SK-N-SH treated with all-trans-retinoic acid at 6 μM for 48 hours (cell line): ENCODE measurements around the gene PMEL.
"Not testable (repeated sequence)": the region's sequence is repeated elsewhere in the genome, so short reads cannot be mapped to it uniquely, and the experiment has no call there.

Source experiments
- ATAC-seq: fragments of 200-7000 bp; cut with Tn5 transposase; 3 replicates; pipeline ENCODE4 v1.9.1; 2020; ENCODE audit warnings: mild to moderate bottlenecking, moderate library complexity
- ARNTL ChIP-seq: fragments of 450-650 bp; formaldehyde crosslinking; IDR thresholded peaks from 2 replicates; pipeline ENCODE4 v1.5.0; 2020; ENCODE audit warnings: low read depth, mild to moderate bottlenecking, moderate library complexity, borderline replicate concordance
- BACH2 ChIP-seq: fragments of 250-450 bp; sonication (Bioruptor Pico); IDR thresholded peaks from 2 replicates; pipeline ENCODE4 v1.9.0; 2021; ENCODE audit warnings: mild to moderate bottlenecking, borderline replicate concordance
- CREB5 ChIP-seq: fragments of 250-450 bp; sonication (Bioruptor Pico); IDR thresholded peaks from 2 replicates; pipeline ENCODE4 v1.5.1; 2020; ENCODE audit warnings: low read depth, mild to moderate bottlenecking, moderate library complexity
- CSDC2 ChIP-seq: fragments of 250-450 bp; sonication (Bioruptor Pico); IDR thresholded peaks from 2 replicates; pipeline ENCODE4 v1.5.0; 2020; ENCODE audit warnings: mild to moderate bottlenecking, moderate library complexity
- CSRNP3 ChIP-seq: fragments of 250-450 bp; sonication (Bioruptor Pico); IDR thresholded peaks from 2 replicates; pipeline ENCODE4 v1.5.1; 2021; ENCODE audit warnings: mild to moderate bottlenecking, moderate library complexity
- ESRRG ChIP-seq: fragments of 250-450 bp; sonication (Bioruptor Pico); IDR thresholded peaks from 2 replicates; pipeline ENCODE4 v1.6.1; 2021; ENCODE audit warnings: mild to moderate bottlenecking
- GLIS3 ChIP-seq: fragments of 250-450 bp; sonication (Bioruptor Pico); IDR thresholded peaks from 2 replicates; pipeline ENCODE4 v1.5.0; 2020; ENCODE audit warnings: mild to moderate bottlenecking, moderate library complexity
- ISL1 ChIP-seq: fragments of 250-450 bp; sonication (Bioruptor Pico); IDR thresholded peaks from 2 replicates; pipeline ENCODE4 v2.1.2; 2022; ENCODE audit warnings: mild to moderate bottlenecking, moderate library complexity
- PATZ1 ChIP-seq: fragments of 250-450 bp; sonication (Bioruptor Pico); IDR thresholded peaks from 2 replicates; pipeline ENCODE4 v1.8.0; 2020; ENCODE audit warnings: mild to moderate bottlenecking, moderate library complexity, borderline replicate concordance
- POU6F1 ChIP-seq: fragments of 250-450 bp; sonication (Bioruptor Pico); IDR thresholded peaks from 2 replicates; pipeline ENCODE4 v1.8.0; 2021; ENCODE audit warnings: low read depth, mild to moderate bottlenecking, moderate library complexity, borderline replicate concordance
- PPARA ChIP-seq: fragments of 250-450 bp; sonication (Bioruptor Pico); IDR thresholded peaks from 2 replicates; pipeline ENCODE4 v1.5.0; 2020; ENCODE audit warnings: mild to moderate bottlenecking, borderline replicate concordance
- RARB ChIP-seq: fragments of 250-450 bp; sonication (Bioruptor Pico); IDR thresholded peaks from 2 replicates; pipeline ENCODE4 v1.8.0; 2021; ENCODE audit warnings: mild to moderate bottlenecking, moderate library complexity
- SNAI2 ChIP-seq: fragments of 250-450 bp; sonication (Bioruptor Pico); IDR thresholded peaks from 2 replicates; pipeline ENCODE4 v1.5.0; 2020; ENCODE audit warnings: mild to moderate bottlenecking, moderate library complexity
- TCF4 ChIP-seq: fragments of 250-450 bp; sonication (Bioruptor Pico); IDR thresholded peaks from 2 replicates; pipeline ENCODE4 v1.8.0; 2021; ENCODE audit warnings: mild to moderate bottlenecking, moderate library complexity, borderline replicate concordance
- TOX ChIP-seq: fragments of 250-450 bp; sonication (Bioruptor Pico); IDR thresholded peaks from 2 replicates; pipeline ENCODE4 v1.8.0; 2021; ENCODE audit warnings: mild to moderate bottlenecking, moderate library complexity, borderline replicate concordance
- ZC3H10 ChIP-seq: fragments of 250-450 bp; sonication (Bioruptor Pico); IDR thresholded peaks from 2 replicates; pipeline ENCODE4 v1.5.1; 2021; ENCODE audit warnings: mild to moderate bottlenecking, moderate library complexity
- ZFP3 ChIP-seq: fragments of 250-450 bp; sonication (Bioruptor Pico); IDR thresholded peaks from 2 replicates; pipeline ENCODE4 v1.5.0; 2020; ENCODE audit warnings: mild to moderate bottlenecking, moderate library complexity
- ZNF565 ChIP-seq: fragments of 450-650 bp; formaldehyde crosslinking; conservative IDR thresholded peaks from 2 replicates; pipeline ENCODE4 v1.5.0; 2020; ENCODE audit warnings: low read depth, mild to moderate bottlenecking, moderate library complexity
- ZNF70 ChIP-seq: fragments of 450-650 bp; formaldehyde crosslinking; IDR thresholded peaks from 2 replicates; pipeline ENCODE4 v1.5.0; 2020; ENCODE audit warnings: mild to moderate bottlenecking, moderate library complexity
- TF ChIP-seq, protein P1 (sequence below): fragments of 250-450 bp; sonication (Bioruptor Pico); IDR thresholded peaks from 2 replicates; pipeline ENCODE4 v1.5.0; 2020; ENCODE audit warnings: mild to moderate bottlenecking, moderate library complexity

PMEL gene

DNA sequence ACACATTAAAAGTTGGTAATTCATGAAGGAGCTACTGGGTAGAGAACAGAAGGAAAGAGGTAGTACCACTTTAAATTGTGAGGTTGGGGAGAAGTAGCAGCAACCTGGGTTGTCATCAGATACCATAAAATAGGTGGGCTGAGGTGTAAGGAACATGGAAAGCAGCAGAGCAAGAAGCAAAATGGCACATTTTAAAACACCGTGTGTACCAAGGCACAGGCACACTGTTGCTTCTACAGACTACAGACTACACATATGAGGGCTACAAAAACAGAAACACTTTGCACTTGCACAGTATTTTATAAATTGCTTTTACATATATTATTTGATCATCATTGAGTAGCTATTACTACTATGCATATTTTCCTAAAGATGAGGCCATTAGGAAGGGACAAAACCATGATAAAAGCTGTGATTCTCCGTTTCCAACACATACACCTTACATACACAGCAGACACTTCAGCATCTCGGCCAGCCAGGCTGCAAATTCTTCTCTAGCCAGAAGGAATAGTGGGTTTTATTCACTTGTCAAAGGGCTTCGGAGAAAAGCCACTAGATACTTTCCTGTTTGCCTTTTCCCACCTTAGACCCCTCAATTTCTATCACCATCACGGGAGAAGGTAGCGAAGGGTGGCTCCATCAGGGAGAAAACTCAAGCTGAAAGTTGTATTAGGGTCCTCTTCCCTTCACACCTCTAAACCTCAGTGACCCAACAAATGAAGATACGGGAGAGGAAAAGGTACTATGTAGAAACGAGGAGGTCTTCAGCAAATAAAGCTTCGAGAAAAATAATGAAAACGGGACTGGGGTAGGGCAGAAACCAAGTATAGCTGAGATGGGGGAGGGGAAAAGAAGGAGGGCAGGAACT lies 39.7 kb downstream of the PMEL start (continued):
- TF ChIP-seq, protein P1, sequence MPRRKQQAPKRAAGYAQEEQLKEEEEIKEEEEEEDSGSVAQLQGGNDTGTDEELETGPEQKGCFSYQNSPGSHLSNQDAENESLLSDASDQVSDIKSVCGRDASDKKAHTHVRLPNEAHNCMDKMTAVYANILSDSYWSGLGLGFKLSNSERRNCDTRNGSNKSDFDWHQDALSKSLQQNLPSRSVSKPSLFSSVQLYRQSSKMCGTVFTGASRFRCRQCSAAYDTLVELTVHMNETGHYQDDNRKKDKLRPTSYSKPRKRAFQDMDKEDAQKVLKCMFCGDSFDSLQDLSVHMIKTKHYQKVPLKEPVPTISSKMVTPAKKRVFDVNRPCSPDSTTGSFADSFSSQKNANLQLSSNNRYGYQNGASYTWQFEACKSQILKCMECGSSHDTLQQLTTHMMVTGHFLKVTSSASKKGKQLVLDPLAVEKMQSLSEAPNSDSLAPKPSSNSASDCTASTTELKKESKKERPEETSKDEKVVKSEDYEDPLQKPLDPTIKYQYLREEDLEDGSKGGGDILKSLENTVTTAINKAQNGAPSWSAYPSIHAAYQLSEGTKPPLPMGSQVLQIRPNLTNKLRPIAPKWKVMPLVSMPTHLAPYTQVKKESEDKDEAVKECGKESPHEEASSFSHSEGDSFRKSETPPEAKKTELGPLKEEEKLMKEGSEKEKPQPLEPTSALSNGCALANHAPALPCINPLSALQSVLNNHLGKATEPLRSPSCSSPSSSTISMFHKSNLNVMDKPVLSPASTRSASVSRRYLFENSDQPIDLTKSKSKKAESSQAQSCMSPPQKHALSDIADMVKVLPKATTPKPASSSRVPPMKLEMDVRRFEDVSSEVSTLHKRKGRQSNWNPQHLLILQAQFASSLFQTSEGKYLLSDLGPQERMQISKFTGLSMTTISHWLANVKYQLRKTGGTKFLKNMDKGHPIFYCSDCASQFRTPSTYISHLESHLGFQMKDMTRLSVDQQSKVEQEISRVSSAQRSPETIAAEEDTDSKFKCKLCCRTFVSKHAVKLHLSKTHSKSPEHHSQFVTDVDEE (CRISPR knock-in tag), result no peak
- TF ChIP-seq ARNTL, result no peak
- TF ChIP-seq ISL1, result no peak
- no peak for TF ChIP-seq ZNF565 (CRISPR knock-in tag)
- TF ChIP-seq ZNF70 (CRISPR knock-in tag), result no peak
- no peak for TF ChIP-seq ZC3H10

GRCh38 chr12:55925371-55925770 lies 40.5 kb downstream of the PMEL start:
- ATAC-seq, result no peak
- TF ChIP-seq CREB5 (CRISPR knock-in tag) (no peak), ESRRG (CRISPR knock-in tag) (no peak), POU6F1 (CRISPR knock-in tag) (no peak), PATZ1 (CRISPR knock-in tag) (no peak), ZFP3 (CRISPR knock-in tag) (no peak), ZNF565 (CRISPR knock-in tag) (no peak), TCF4 (CRISPR knock-in tag) (no peak), BACH2 (CRISPR knock-in tag) (no peak), PPARA (CRISPR knock-in tag) (no peak), RARB (CRISPR knock-in tag) (no peak), GLIS3 (CRISPR knock-in tag) (no peak), ISL1 (no peak), SNAI2 (no peak), CSRNP3 (CRISPR knock-in tag) (no peak), ZNF70 (CRISPR knock-in tag) (no peak), ZC3H10 (no peak), ARNTL (no peak), TOX (no peak), CSDC2 (CRISPR knock-in tag) (no peak)
- TF ChIP-seq, protein P1 (CRISPR knock-in tag), result no peak

GRCh38 chr12:55923648-55924047 lies 42.2 kb downstream of the PMEL start:
- ATAC-seq, result not testable (repeated sequence)
